HG02970 (cell line): ENCODE results near the gene PDZD2.

Source experiments
- ATAC-seq: cut with Tn5 transposase; IDR thresholded peaks from one replicate; pipeline ENCODE4 v1.9.1; 2021; ENCODE audit warnings: mild to moderate bottlenecking, moderate library complexity, moderate number of reproducible peaks; ENCODE audit not compliant: unreplicated experiment, low FRiP score

The PDZD2 gene

GRCh38 chr5:31908396-31908795 lies 269.5 kb downstream of the PDZD2 start:
- no peak for ATAC-seq

- ATAC-seq = no peak
Observed at GRCh38 chr5:31909073-31909472, 270.1 kb downstream of the PDZD2 start.

GRCh38 chr5:31911291-31912265 lies 272.6 kb downstream of the PDZD2 start:
- no peak for ATAC-seq

- ATAC-seq = no peak
Observed at GRCh38 chr5:31913808-31914207, 274.9 kb downstream of the PDZD2 start.

- no peak for ATAC-seq
Observed at GRCh38 chr5:31916327-31916726, 277.4 kb downstream of the PDZD2 start.

GRCh38 chr5:31918739-31919138 lies 279.8 kb downstream of the PDZD2 start:
- ATAC-seq = no peak

GRCh38 chr5:31921852-31922305 lies 282.9 kb downstream of the PDZD2 start:
- ATAC-seq = no peak

GRCh38 chr5:31924005-31924404 lies 285.1 kb downstream of the PDZD2 start:
- no peak for ATAC-seq

- ATAC-seq = no peak
Observed at GRCh38 chr5:31931874-31932273, 292.9 kb downstream of the PDZD2 start.

- ATAC-seq = no peak
Observed at GRCh38 chr5:31934156-31934555, 295.2 kb downstream of the PDZD2 start.

GRCh38 chr5:31935496-31936369 lies 296.8 kb downstream of the PDZD2 start:
- ATAC-seq = no peak

GRCh38 chr5:31936683-31937082 lies 297.8 kb downstream of the PDZD2 start:
- no peak for ATAC-seq

- no peak for ATAC-seq
Observed at GRCh38 chr5:31937226-31937625, 298.3 kb downstream of the PDZD2 start.

- no peak for ATAC-seq
Observed at GRCh38 chr5:31937703-31938102, 298.8 kb downstream of the PDZD2 start.

GRCh38 chr5:31939151-31939550 lies 300.2 kb downstream of the PDZD2 start:
- ATAC-seq = no peak

GRCh38 chr5:31941151-31941755 lies 302.3 kb downstream of the PDZD2 start:
- no peak for ATAC-seq

GRCh38 chr5:31942546-31942945 lies 303.6 kb downstream of the PDZD2 start:
- ATAC-seq = no peak

- no peak for ATAC-seq
Observed at GRCh38 chr5:31944684-31945445, 305.9 kb downstream of the PDZD2 start.

GRCh38 chr5:31948006-31948405 lies 309.1 kb downstream of the PDZD2 start:
- no peak for ATAC-seq

GRCh38 chr5:31952067-31952466 lies 313.1 kb downstream of the PDZD2 start:
- ATAC-seq = no peak
